ENCODE data around the gene GZF1. TPM values are rescaled to one million over a fixed set of nuclear protein-coding genes. Genes with fewer than 3 reads are reported as not detected.
A peak's percentile ranks its signal among the peaks of the same experiment; 100 is the strongest.

GZF1 gene
- 10 to 100 TPM; 16.3 to 37.2 (median 20.3) TPM for total RNA-seq

DNA sequence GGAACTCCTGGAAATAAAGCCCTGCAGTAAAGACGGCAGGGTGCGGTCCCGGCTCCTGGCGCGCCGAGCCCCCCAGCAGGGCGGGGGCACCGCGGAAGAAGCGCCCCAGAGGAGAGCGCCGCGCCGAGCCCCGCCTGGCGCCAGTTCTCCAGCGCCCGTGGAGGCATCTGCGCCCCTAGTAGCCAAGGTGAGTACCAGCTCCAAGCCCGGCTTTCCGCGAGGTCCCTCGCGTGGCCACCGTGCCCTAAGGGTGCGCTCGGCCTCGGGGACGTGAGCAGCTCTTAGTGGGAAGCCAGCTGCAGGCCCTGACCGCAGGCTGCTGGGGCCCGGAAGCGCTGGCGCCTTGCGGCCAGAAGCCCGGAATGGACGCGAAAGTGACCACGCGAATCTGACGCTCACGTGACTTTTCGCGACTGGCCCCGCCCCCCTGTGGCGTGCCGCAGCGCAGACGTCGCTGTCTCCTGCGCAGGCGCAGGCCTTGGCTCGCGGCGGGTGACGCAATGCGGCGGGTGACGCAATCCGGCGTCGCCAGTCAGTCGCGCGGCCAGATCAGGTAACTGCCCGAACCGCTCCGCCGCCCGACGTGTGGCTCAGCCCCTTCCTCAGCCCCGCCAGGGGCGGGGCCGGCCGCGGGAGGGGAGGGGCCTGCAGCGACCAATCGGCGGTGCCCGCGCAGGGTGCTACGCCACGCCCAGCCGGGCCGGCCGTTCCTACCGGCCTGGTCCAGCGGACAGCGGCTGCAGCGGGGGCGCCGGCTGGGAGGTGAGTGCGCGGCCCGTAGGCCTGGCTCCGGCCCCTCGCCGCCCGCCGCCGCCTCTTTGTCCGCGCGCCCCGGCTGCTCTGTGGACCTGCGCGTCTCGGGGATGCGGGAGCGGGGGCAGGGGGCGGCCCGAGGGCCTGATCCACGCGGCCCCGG, at the start of gene GZF1:
Gene GZF1 (plus strand): TSS at position 707 of the 916 bp plus-strand sequence. CDS start 2,202 bp downstream, outside the sequence.
- peak; percentile 95 for DNase-seq (ENCODE audit: low spot score in 2 of 2)
- Histone ChIP-seq H3K4me3 (peak within 1 kb of the TSS; percentile 92 to 100 (median 96)), H3K4me1 (peaks cover 3 to 71% (median 30%) of the 10 kb centered on the region in 4 donors), H3K27me3 (no peaks in the 10 kb centered on the region), H3K36me3 (peaks cover 0 to 23% (median 0%) of the 10 kb centered on the region in 3 donors), H3K9me3 (no peaks in the 10 kb centered on the region), H3K27ac (peak within 1 kb of the TSS; percentile 96 to 100 (median 98))
- WGBS, 2 donors: 1 to 3% methylated on average over 8 to 53 of the region's 114 CpGs
- TF ChIP-seq EP300 (IDR thresholded peaks at IDR 0.05): peak; percentile 100
- peak; percentile 94 to 95 for TF ChIP-seq POLR2A (IDR thresholded peaks at IDR 0.05)
- TF ChIP-seq, protein P1, sequence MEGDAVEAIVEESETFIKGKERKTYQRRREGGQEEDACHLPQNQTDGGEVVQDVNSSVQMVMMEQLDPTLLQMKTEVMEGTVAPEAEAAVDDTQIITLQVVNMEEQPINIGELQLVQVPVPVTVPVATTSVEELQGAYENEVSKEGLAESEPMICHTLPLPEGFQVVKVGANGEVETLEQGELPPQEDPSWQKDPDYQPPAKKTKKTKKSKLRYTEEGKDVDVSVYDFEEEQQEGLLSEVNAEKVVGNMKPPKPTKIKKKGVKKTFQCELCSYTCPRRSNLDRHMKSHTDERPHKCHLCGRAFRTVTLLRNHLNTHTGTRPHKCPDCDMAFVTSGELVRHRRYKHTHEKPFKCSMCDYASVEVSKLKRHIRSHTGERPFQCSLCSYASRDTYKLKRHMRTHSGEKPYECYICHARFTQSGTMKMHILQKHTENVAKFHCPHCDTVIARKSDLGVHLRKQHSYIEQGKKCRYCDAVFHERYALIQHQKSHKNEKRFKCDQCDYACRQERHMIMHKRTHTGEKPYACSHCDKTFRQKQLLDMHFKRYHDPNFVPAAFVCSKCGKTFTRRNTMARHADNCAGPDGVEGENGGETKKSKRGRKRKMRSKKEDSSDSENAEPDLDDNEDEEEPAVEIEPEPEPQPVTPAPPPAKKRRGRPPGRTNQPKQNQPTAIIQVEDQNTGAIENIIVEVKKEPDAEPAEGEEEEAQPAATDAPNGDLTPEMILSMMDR (IDR thresholded peaks at IDR 0.05): peak in 3 of 5 experiments; percentile 14 to 77 (median 76)

DNA sequence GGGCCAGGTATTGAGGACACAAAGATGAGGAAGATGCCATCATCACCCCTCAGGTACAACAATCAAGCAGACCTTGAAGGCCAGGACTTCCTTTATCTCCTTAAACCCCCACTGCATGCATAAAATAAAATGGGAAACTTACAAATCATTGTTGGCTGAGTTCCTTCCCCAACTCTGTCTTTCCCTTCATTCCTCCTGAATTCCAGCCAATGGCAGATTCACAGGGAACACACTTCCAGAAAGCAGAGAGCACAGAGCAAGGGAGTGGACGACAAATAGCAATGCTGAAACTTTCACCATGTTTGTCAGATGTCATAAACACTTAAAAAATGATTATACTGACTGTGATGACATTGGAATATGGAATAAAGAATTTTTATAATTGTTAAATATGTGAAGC, 48.7 kb upstream of the GZF1 start:
- Histone ChIP-seq H3K27ac (peak overlapping the region in 1 of 4 donors; percentile 47), H3K27me3 (no peaks in the 10 kb centered on the region), H3K36me3 (no peaks in the 10 kb centered on the region), H3K4me1 (peaks cover 0 to 35% (median 5%) of the 10 kb centered on the region in 4 donors), H3K9me3 (no peaks in the 10 kb centered on the region), H3K4me3 (no peak overlapping the region)
- TF ChIP-seq, protein P1 (IDR thresholded peaks at IDR 0.05): no peak
- TF ChIP-seq EP300 (IDR thresholded peaks at IDR 0.05) (no peak), POLR2A (IDR thresholded peaks at IDR 0.05) (no peak)
- WGBS, 2 donors: 53 to 60% methylated on average over 1 of the region's 1 CpG
- no peak for DNase-seq (ENCODE audit: low spot score in 2 of 2)

DNA sequence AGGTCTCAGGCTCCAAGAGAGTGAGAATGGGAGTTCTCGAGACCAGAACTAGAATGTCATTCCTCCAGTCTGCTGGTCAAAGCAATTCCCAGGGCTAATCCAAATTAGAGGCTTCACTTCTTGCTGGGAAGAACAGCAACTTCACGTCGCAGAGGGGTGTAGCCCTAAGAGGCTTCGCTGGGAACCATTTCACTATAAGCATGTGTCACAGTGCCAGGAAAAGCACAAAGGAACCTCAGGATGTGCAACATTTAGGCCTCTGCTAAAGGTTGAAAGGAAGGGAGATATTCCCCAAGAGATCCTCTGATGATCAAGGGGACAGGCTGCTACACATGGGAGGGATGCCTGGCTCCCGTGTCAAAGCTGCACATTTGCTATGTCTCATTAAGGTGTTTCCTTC, 47.3 kb upstream of the GZF1 start:
- peak overlapping the region in 3 of 4 donors; percentile 43 to 68 (median 52) for H3K27ac ChIP-seq
- H3K27me3 ChIP-seq: no peaks in the 10 kb centered on the region
- H3K9me3 ChIP-seq: no peaks in the 10 kb centered on the region
- H3K4me1 ChIP-seq: peaks cover 0 to 35% (median 5%) of the 10 kb centered on the region in 4 donors
- DNase-seq (ENCODE audit: low spot score in 2 of 2): no peak
- H3K36me3 ChIP-seq: no peaks in the 10 kb centered on the region
- TF ChIP-seq, protein P1 (IDR thresholded peaks at IDR 0.05): no peak
- TF ChIP-seq POLR2A (IDR thresholded peaks at IDR 0.05) (no peak), EP300 (IDR thresholded peaks at IDR 0.05) (no peak)
- no peak overlapping the region for H3K4me3 ChIP-seq
- 74 to 77% methylated on average over 5 of the region's 5 CpGs for WGBS, 2 donors

DNA sequence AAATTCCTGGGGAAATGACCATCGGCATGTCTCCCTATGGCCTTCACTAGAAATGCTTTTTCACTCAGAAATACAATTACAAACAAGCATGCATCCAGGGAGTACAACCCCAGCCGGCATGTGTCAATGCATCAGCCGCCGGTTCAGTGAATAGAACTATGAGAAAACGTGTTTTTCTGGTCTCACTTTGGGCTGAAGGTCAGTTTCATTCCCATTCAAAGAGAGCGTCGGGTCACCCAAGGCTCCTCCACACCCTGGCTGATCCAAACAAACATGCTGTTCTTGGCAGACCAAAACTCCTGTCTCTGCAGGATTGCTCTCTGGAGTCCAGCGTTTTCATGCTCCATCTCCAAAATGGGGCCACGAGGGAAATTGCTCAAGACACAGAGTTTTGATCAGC, 46.9 kb upstream of the GZF1 start:
- peak; percentile 34 to 58 for DNase-seq (ENCODE audit: low spot score in 2 of 2)
- Histone ChIP-seq H3K36me3 (no peaks in the 10 kb centered on the region), H3K27ac (peak overlapping the region in 2 of 4 donors; percentile 52 to 68), H3K4me3 (no peak overlapping the region), H3K27me3 (no peaks in the 10 kb centered on the region), H3K9me3 (no peaks in the 10 kb centered on the region), H3K4me1 (peaks cover 0 to 35% (median 5%) of the 10 kb centered on the region in 4 donors)
- WGBS, 2 donors: 50 to 53% methylated on average over 9 of the region's 9 CpGs
- TF ChIP-seq EP300 (IDR thresholded peaks at IDR 0.05): peak in 1 of 2 donors; percentile 64
- no peak for TF ChIP-seq POLR2A (IDR thresholded peaks at IDR 0.05)
- TF ChIP-seq, protein P1 (IDR thresholded peaks at IDR 0.05): no peak

DNA sequence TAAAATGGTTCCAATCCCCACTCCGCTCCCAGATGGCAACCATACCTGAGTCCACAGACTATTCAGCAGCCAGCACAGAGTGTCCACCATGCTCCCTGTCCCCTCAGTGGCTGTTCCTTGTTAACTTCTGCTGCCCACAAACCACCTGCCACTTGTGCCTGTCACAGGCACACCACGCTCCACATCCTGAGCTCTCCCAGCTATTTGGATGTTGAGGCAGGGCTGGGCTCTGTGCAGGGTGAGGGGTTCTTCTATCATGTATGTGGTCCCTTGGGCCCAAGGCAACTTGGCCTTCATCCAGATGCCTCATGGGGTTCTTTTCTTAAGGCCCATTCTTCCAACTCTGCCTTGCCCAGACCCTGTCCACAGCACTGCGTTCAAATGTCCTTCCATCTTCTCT, 45.4 kb upstream of the GZF1 start:
- TF ChIP-seq, protein P1 (IDR thresholded peaks at IDR 0.05): no peak
- TF ChIP-seq EP300 (IDR thresholded peaks at IDR 0.05): no peak
- no peak for TF ChIP-seq POLR2A (IDR thresholded peaks at IDR 0.05)
- no peak overlapping the region for H3K27ac ChIP-seq
- H3K27me3 ChIP-seq: no peaks in the 10 kb centered on the region
- H3K36me3 ChIP-seq: no peaks in the 10 kb centered on the region
- peaks cover 0 to 35% (median 5%) of the 10 kb centered on the region in 4 donors for H3K4me1 ChIP-seq
- 82 to 98% methylated on average over 3 of the region's 3 CpGs for WGBS, 2 donors
- H3K4me3 ChIP-seq: no peak overlapping the region
- DNase-seq (ENCODE audit: low spot score in 2 of 2): no peak
- no peaks in the 10 kb centered on the region for H3K9me3 ChIP-seq
